Kidney tubule cell (primary cell): ENCODE measurements around the gene HOATZ.

Source experiments
- DNase-seq: peaks from one replicate; pipeline ENCODE4 v3.0.0-alpha.2; 2018; ENCODE audit warnings: low spot score

Gene HOATZ

DNA sequence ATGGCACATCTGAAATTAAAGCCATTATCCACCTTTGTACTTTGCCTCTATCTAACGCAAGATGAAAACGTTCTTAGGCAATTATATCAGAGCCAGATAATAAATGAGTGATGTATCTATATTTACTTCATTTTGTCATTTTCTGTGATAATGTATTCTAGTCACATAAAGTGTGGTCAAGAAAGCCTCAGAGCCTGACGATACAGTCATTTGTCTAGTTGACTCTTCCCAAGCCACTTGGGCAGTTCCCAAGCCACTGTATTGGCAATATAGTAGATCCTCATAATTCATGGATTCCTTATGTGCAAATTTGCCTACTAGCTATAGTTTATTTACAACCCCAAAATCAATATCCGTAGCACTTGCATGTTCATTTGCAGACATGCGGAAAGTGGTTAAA lies 7.8 kb downstream of the HOATZ start:
- DNase-seq, result no peak

DNA sequence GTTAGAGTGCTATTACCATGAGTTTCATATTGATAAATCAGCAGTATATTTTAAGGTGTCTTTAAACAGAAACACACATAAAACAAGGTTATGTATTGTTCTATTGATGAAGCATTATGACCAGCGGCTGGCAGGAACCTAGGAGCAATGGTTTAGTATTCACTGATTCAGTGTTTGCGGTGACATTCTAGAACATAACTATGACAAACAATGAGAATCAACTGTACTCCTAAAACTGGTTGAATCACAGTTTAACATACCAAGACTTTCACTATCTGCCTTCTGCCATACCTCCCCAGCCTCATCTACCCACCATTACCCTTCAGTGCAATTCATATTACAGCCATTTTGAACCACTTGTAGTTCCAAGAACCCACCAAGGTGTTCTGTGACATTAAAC lies 8.8 kb downstream of the HOATZ start:
- no peak for DNase-seq

- peak; percentile 51 for DNase-seq
These were observed 9.5 kb downstream of the HOATZ start for GRCh38 chr11:111524056-111524455.

DNA sequence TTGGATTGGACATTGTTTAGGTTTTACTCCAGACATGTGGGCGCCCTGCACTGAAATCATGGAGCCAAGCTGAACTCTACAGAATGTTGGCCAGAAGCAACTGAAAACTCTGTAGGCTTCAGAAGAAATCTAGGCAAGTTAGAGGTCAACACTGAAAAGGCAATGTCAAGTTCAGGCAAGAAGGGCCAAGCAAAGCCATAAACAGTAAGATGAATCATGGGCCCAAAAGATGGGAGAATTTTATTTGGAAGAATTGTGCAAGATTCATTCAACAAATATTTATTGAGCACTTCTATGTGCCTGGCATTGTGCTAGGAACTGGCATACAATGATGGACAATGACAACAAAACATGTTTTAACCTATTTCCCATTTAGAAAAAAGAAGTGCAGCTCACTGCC lies 10.9 kb downstream of the HOATZ start:
- DNase-seq, result no peak

DNA sequence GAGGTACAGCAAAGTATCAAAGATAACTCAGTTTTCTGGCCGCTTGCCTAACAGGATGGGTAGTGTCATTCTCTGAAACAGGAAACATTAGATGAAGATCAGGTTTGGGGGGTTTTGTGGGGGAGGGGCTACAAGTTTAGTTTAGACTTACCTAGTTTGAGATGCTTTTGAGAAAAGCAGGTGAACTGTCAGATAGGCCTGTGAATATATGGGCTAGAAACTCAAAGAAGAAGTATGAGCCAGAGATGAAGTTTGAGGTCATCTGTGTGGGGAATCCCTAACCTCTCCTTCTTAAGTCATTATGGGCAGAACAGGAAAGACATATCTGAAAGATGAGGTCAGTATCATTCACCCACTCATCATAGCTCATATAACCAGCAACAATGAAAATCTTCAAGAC lies 11.9 kb downstream of the HOATZ start:
- peak; percentile 93 for DNase-seq

DNA sequence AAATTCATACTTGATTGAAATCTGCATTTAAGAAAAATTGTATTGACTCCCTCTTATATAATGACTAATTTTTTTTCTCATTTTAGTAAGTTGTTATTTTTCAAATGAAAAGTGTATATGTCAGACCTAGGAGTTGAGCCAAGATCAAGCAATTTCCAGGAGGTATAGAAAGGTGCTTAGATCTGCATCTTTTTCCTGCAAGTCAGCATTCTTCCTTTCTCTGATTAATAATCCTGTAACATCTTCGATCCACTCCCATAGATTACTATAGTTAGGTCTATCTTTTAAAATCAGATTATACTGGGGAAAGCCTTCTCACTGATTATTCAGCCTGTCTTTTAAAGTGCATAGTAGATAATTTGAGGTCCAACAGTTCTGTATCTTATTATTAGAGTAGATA lies 12.7 kb downstream of the HOATZ start:
- no peak for DNase-seq

DNA sequence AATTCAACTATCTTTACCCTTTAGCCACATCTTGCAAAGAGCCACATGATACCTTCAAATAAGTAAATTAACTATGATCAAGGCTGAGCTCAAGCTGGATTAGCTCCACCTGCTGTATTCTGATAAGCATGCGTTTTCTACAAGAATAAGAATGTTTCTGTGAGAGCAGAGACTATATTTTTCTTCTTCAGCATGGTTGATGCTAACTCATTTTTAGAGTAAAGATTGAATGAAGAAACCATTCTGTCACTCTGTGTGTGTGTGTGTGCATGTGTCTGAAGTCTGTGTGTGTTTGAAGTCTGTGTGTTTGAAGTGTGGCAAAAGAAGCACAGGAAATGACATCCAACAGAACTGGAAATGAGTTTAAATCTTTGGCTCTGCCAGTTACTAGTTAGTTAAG lies 14.0 kb downstream of the HOATZ start:
- peak; percentile 41 for DNase-seq

DNA sequence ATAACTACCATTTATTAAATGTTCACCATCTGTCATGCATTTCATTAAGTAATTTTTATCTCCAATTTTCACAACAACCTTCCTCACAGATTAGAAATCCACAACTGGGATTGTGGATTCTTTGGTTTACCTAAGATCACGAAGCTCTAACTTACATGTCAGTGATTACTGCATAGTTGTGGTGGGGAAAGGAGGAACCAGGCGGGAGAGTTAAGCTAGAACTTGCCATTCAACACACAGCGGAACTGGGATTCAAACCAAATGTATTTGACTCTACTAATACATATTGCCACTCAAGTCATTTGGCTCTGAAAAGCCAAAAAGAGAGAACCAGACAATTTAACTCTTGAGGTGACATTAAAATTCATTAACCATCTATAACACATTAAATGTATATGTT lies 15.5 kb downstream of the HOATZ start:
- no peak for DNase-seq

GRCh38 chr11:111531136-111531535 lies 16.6 kb downstream of the HOATZ start:
- peak; percentile 70 for DNase-seq

DNA sequence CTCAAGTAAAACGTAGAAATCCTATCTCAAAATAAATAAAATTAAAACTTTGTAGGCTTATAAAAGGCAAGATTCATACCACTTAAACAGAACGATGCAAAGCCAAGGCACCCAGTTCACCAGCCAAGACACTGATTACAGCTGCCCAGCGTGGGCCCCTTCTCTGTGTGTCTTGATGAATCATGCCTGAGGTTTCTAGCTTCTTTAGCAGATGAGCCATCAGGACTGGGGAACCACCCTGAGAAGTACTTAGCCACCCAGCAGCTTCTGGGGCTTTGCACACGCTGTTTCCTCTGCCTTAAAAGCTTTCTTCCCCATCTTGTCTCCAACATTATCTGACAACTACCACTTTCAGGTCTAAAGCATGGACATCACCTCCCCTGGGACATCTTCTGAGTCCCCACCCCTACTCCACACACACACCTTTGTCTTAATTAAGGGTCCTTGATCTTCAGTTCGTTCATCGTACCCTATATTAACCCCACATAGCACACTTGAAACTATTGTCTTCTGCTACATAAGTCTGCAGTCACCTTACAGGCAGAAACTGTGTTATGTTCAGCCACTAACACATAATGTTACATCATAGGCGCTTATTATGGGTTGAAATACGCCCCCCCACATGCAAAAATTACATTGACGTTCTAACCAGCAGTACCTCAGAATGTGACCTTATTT lies 17.2 kb downstream of the HOATZ start:
- peak; percentile 94 for DNase-seq

DNA sequence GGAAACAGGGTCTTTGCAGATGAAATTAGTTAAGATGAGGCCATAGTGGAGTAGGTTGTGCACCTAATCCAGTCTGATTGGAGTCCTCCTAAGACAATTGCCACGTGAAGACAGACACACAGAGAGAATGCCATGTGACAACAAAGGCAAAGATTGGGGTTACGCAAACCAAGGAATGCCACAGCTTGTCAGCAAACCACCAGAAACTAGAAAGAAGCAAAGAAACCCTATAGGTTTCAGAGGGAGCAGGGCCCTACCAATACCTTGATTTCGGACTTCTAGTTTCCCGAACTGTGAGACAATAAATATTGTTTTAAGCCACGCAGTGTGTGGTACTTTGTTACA lies 17.8 kb downstream of the HOATZ start:
- DNase-seq, result no peak

DNA sequence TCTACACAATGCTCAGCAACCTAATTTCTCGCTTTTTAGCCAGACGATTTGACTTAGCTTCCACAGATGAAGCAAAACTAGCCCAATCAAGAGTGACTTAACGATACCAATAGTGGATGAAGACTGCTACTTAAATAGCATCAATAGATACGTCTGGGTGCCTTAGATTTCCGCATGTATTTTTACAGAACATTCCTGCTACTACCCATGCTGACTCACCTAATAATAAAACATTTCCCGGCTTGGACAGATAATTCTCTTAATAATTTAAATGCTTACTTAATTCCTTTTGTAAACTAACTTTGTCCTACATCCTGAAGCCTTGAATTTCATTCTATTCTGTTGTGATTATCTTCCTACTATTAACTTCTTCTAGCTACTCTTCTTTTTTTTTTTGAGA lies 20.7 kb downstream of the HOATZ start:
- no peak for DNase-seq

GRCh38 chr11:111537336-111537860 lies 22.8 kb downstream of the HOATZ start:
- no peak for DNase-seq

DNA sequence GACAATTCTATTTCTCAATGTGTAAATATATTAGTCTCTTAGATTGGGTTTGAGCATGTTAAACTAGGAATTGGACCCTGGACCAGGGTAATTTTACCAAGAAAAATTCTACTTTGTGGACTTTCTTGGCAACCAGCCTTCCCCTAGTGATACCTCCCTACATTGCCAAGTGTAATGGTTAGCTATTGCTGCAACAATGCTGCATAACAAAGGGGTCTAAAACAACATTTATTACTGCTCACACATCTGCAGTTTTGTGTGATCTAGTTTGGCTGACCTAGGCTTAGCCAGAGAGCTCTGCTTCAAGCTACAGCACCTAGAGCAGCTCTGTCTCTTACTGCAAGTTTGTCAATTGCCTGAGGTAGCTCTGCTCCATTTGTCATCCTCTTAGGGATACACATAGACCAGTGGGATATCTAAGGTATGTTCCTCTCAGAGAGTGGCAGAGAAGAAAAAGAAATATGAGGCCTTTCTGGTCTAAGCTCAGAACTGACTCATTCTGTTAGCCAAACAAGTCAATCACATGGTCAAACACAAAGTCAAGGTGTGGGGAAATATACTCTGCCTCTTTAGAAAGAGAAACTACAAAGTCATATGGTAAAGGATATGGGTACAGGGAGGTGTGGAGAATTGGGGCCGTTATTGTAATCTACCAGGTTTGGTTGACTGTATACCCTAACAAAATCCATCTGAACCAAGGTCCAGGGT lies 24.0 kb downstream of the HOATZ start:
- peak; percentile 73 for DNase-seq

GRCh38 chr11:111539426-111540113 lies 25.0 kb downstream of the HOATZ start:
- DNase-seq, result no peak

- DNase-seq, result peak; percentile 65
These were observed 25.7 kb downstream of the HOATZ start, which contains the start of gene LAYN for GRCh38 chr11:111540114-111540936. LAYN (plus strand) TSS chr11:111540720; CDS start chr11:111540844, 124 bp downstream.

GRCh38 chr11:111540937-111541253 lies 26.3 kb downstream of the HOATZ start:
- DNase-seq, result no peak

- peak; percentile 64 for DNase-seq
These were observed 26.9 kb downstream of the HOATZ start for GRCh38 chr11:111541254-111542061.

DNA sequence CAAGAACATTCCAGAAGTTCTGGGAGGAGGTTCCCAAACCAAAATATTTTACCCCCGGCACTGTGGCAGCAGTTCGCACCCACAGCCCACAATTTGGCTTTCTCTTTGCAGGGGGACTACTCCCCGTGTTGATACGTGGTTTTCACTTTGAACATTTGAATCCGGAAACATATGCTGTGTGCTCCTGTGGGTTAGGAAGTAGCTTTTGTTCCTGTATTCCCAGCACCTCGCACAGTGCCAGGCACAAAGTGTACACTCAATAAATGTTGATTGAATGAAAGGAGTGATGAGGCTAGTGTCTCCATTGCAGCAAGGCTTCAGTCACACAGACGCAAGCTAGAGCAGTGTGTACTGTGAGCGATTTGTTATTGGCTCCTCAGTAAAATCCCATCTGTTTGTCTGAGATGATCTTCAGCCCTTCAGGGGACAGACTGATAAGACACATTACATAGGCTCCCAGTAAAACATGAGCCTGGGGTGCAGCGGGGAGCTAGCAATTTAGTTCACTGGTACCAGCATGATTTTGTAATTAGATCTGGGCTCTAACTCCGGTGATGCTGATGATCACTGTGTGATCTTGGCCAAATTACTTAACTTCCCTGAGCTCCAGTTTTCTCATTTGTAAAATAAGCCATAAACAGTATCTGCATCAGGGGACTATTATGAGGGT lies 28.2 kb downstream of the HOATZ start:
- no peak for DNase-seq

GRCh38 chr11:111548525-111548924 lies 33.9 kb downstream of the HOATZ start:
- no peak for DNase-seq
